Frontal cortex (tissue), 4 donors: Measurements from ENCODE around the gene UGT1A10. TPM values are rescaled to one million over a fixed set of nuclear protein-coding genes. Genes with fewer than 3 reads are reported as not detected.
A peak's percentile ranks its signal among the peaks of the same experiment; 100 is the strongest.
"Not testable (repeated sequence)": the region's sequence is repeated elsewhere in the genome, so short reads cannot be mapped to it uniquely, and the experiment has no call there.

Experiments used
- DNase-seq, 2 donors: peaks; one replicate each; pipeline ENCODE4 v3.0.0; 2012; ENCODE audit warnings: low spot score in 2 of 2
- FAIRE-seq: peaks from 2 replicates; lab custom pipeline; 2012; peaks lifted over from hg19 to GRCh38; lab: Jason Lieb, UNC
- total RNA-seq: library from RNA; depleted of rRNA; stranded (reverse); fragments of >200 nt; gene quantifications from one replicate; pipeline ENCODE4 v1.2.3, GENCODE V29; 2014
- donor health status: control.
- donor health status: control.
- donor health status: control.

The UGT1A10 gene
- total RNA-seq, 1 donor from 2014 or later, result not detected

- FAIRE-seq (no peak), DNase-seq (no peak)
Observed at GRCh38 chr2:233689501-233689900, 53.3 kb downstream of the UGT1A10 start.

GRCh38 chr2:233690444-233690843 lies 54.2 kb downstream of the UGT1A10 start:
- FAIRE-seq, result no peak
- no peak for DNase-seq

GRCh38 chr2:233691443-233692433 lies 55.5 kb downstream of the UGT1A10 start:
- FAIRE-seq (no peak), DNase-seq (no peak)

GRCh38 chr2:233692648-233693047 lies 56.4 kb downstream of the UGT1A10 start, which contains the start of gene UGT1A6:
UGT1A6 (plus strand) TSS chr2:233692890; CDS start chr2:233693005, 115 bp downstream.
- no peak for FAIRE-seq
- no peak for DNase-seq

GRCh38 chr2:233693963-233694362 lies 57.7 kb downstream of the UGT1A10 start:
- FAIRE-seq (no peak), DNase-seq (no peak)

- DNase-seq (no peak), FAIRE-seq (no peak)
Observed at GRCh38 chr2:233698740-233699139, 62.5 kb downstream of the UGT1A10 start.

- no peak for DNase-seq
- FAIRE-seq, result no peak
Observed at GRCh38 chr2:233699424-233700027, 63.3 kb downstream of the UGT1A10 start.

- DNase-seq, result no peak
- FAIRE-seq, result no peak
Observed at GRCh38 chr2:233700028-233700635, 63.9 kb downstream of the UGT1A10 start.

GRCh38 chr2:233700842-233701241 lies 64.6 kb downstream of the UGT1A10 start:
- DNase-seq, FAIRE-seq: not testable (repeated sequence)

- no peak for FAIRE-seq
- DNase-seq, result no peak
Observed at GRCh38 chr2:233702238-233702637, 66.0 kb downstream of the UGT1A10 start.

GRCh38 chr2:233705911-233706506 lies 69.8 kb downstream of the UGT1A10 start:
- no peak for DNase-seq
- no peak for FAIRE-seq

- DNase-seq, result no peak
- FAIRE-seq, result no peak
Observed at GRCh38 chr2:233706720-233707119, 70.5 kb downstream of the UGT1A10 start.

- DNase-seq (no peak), FAIRE-seq (no peak)
Observed at GRCh38 chr2:233707940-233708644, 71.8 kb downstream of the UGT1A10 start.

GRCh38 chr2:233708942-233709341 lies 72.7 kb downstream of the UGT1A10 start:
- DNase-seq (no peak), FAIRE-seq (no peak)

- peak in 1 of 2 donors; percentile 37 for DNase-seq
- no peak for FAIRE-seq
Observed at GRCh38 chr2:233711312-233712008, 75.2 kb downstream of the UGT1A10 start.

GRCh38 chr2:233712611-233713261 lies 76.5 kb downstream of the UGT1A10 start, which contains the start of gene UGT1A5:
UGT1A5 (plus strand) TSS chr2:233712907; CDS start chr2:233712992, 85 bp downstream.
- no peak for DNase-seq
- FAIRE-seq, result no peak

- FAIRE-seq (no peak), DNase-seq (no peak)
Observed at GRCh38 chr2:233713262-233713615, 77.0 kb downstream of the UGT1A10 start.

GRCh38 chr2:233714121-233714520 lies 77.9 kb downstream of the UGT1A10 start:
- no peak for DNase-seq
- no peak for FAIRE-seq
